Sigmoid colon (tissue), 4 donors: ENCODE results near the gene HSPA1B.

Experiments
- CTCF ChIP-seq, 4 experiments: fragments of 450-650 bp in 3 of 4; fragments of 200-600 bp in 1 of 4; IDR thresholded peaks; one replicate each; pipeline ENCODE4 v1.5.1; 2016 to 2019; ENCODE audit warnings: antibody characterized with exemption in 4 of 4, mild to moderate bottlenecking in 3 of 4, moderate library complexity in 2 of 4
- POLR2AphosphoS5 ChIP-seq, 4 donors: sonication (generic); formaldehyde crosslinking; IDR thresholded peaks; one replicate each; pipeline ENCODE4 v1.6.1; 2017; ENCODE audit warnings: antibody characterized with exemption in 4 of 4

- TF ChIP-seq CTCF (IDR thresholded peaks at IDR 0.05) (no peak), POLR2AphosphoS5 (IDR thresholded peaks at IDR 0.05) (no peak)
Observed at GRCh38 chr6:31778193-31778592, 49.3 kb upstream of the HSPA1B start.
